ENCODE measurements around the gene PDE7B.
"Not testable (repeated sequence)": the region's sequence is repeated elsewhere in the genome, so short reads cannot be mapped to it uniquely, and the experiment has no call there.

The PDE7B gene

GRCh38 chr6:136137008-136137692, 285.6 kb downstream of the PDE7B start:
- DNase-seq (ENCODE audit: low read depth in 1 of 2, low spot score in 1 of 2) = no peak
- no peak for TF ChIP-seq POLR2AphosphoS5 (IDR thresholded peaks at IDR 0.05; ENCODE audit: low read depth)
- Histone ChIP-seq H3K27me3 (ENCODE audit: insufficient read depth, poor library complexity, severe bottlenecking) (no peaks in the 10 kb centered on the region), H3K27ac (replicated peaks) (no peak overlapping the region), H3K4me3 (replicated peaks; ENCODE audit: insufficient read depth, low read length) (no peak overlapping the region)

DNA sequence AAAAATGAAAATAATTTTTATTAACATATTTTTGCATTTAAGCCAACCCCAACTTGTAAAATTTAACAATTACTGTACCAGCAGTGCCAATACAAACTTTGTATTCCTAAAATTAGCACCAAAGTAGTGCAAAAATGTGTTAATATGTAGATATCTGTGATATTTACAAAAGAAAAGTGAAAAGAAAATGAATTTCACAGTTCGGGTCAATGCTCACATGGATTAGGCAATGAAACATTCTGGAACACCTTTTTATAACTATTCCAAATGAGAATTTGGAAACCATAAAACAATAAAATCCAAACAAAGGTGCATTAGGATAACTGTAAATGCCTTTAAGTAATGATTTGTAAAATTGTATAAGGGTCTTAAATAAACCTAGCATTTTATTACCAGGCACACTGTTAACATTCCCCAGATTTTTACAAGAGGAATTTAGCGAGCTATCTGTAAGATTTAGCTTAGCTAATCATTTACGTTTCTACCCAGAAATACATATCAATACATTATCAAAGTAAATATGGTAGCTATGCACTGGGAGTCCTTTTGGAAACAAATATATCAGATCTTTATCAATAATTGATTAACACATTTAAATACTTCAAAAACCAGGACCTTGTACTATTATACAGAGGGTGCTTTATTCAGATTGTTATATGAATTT, 286.4 kb downstream of the PDE7B start:
- Histone ChIP-seq H3K4me3 (replicated peaks; ENCODE audit: insufficient read depth, low read length) (no peak overlapping the region), H3K27me3 (ENCODE audit: insufficient read depth, poor library complexity, severe bottlenecking) (no peaks in the 10 kb centered on the region), H3K27ac (replicated peaks) (no peak overlapping the region)
- no peak for TF ChIP-seq CTCF (IDR thresholded peaks at IDR 0.05; ENCODE audit: insufficient read depth, low read length)
- no peak for TF ChIP-seq SPI1 (IDR thresholded peaks at IDR 0.05; ENCODE audit: borderline replicate concordance, low read depth)
- no peak for TF ChIP-seq REST (IDR thresholded peaks at IDR 0.05; ENCODE audit: insufficient replicate concordance, low read depth)
- TF ChIP-seq POLR2AphosphoS5 (IDR thresholded peaks at IDR 0.05; ENCODE audit: low read depth) = no peak
- TF ChIP-seq GABPA (IDR thresholded peaks at IDR 0.05; ENCODE audit: low read depth) = no peak
- no peak for DNase-seq (ENCODE audit: low read depth in 1 of 2, low spot score in 1 of 2)

DNA sequence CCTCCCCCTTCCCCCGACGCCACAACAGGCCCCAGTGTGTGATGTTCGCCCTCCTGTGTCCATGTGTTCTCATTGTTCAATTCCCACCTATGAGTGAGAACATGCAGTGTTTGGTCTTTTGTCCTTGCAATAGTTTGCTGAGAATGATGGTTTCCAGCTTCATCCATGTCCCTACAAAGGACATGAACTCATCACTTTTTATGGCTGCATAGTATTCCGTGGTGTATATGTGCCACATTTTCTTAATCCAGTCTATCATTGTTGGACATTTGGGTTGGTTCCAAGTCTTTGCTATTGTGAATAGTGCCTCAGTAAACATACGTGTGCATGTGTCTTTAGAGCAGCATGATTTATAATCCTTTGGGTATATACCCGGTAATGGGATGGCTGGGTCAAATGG, 287.6 kb downstream of the PDE7B start:
- DNase-seq (ENCODE audit: low read depth in 1 of 2, low spot score in 1 of 2); H3K4me3 ChIP-seq (replicated peaks; ENCODE audit: insufficient read depth, low read length); H3K27me3 ChIP-seq (ENCODE audit: insufficient read depth, poor library complexity, severe bottlenecking); H3K27ac ChIP-seq (replicated peaks): not testable (repeated sequence)

DNA sequence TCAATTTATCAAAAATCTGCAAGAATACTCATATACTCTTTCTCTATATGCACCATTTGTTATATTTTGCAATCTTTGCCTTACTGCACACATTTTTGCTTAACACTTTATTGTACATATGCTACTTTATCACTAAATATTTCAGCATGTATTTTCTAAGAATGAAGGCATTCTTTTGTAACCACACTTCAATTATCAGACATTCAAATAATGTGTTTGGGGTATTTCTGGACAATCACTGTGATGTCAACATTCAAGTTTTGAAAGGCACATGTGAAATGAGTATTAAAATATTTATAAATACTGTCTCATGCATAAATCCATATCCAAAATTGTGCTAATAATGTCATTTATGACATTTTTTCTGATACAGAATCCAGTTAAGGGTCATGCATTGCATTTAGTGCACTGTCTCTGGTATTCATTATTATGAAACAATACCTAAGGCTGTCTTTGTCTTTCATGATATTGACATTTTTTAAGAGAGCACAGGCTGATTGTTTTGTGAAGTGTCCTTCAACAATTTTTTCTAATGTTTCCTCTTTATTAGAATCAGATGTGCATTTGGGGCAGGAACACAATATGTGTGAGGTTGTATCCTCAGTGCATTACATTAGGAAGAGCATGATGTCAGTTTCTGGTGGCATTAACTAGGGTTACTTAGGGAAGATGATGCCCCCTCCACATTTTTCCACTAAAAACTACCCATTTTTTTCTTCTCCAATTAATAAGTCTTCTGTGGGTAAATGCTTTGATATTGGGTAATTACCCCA, 292.9 kb downstream of the PDE7B start:
- H3K27me3 ChIP-seq (ENCODE audit: insufficient read depth, poor library complexity, severe bottlenecking) = no peaks in the 10 kb centered on the region
- H3K27ac ChIP-seq (replicated peaks) = no peak overlapping the region
- no peak overlapping the region for H3K4me3 ChIP-seq (replicated peaks; ENCODE audit: insufficient read depth, low read length)
- TF ChIP-seq CTCF (IDR thresholded peaks at IDR 0.05; ENCODE audit: insufficient read depth, low read length) = no peak
- no peak for TF ChIP-seq SPI1 (IDR thresholded peaks at IDR 0.05; ENCODE audit: borderline replicate concordance, low read depth)
- TF ChIP-seq REST (IDR thresholded peaks at IDR 0.05; ENCODE audit: insufficient replicate concordance, low read depth) = no peak
- no peak for TF ChIP-seq POLR2AphosphoS5 (IDR thresholded peaks at IDR 0.05; ENCODE audit: low read depth)
- TF ChIP-seq GABPA (IDR thresholded peaks at IDR 0.05; ENCODE audit: low read depth) = no peak
- no peak for DNase-seq (ENCODE audit: low read depth in 1 of 2, low spot score in 1 of 2)
